SK-N-SH (cell line): Measurements from ENCODE around the gene DIAPH1. TPM values are rescaled to one million over a fixed set of nuclear protein-coding genes. Genes with fewer than 3 reads are reported as not detected.

Source experiments
- CTCF ChIA-PET: fragments of 300-600, 350-600 bp; formaldehyde crosslinking; extraction: SDS; loops from one replicate; lab custom pipeline; 2021; lab: Yijun Ruan, JAX
- POLR2A ChIA-PET: fragments of 350-600 bp; sonication (Branson Sonifier 250); formaldehyde crosslinking; extraction: SDS; loops from one replicate; lab custom pipeline; 2020; ENCODE audit warnings: antibody characterized with exemption, inconsistent platforms; lab: Yijun Ruan, JAX
- DNase-seq: peaks from one replicate; pipeline ENCODE4 v3.0.0; 2012
- H2AFZ ChIP-seq: fragments of 200-600 bp; sonication (generic); 2 replicates; pipeline ENCODE4 v1.8.1; 2016; ENCODE audit warnings: antibody characterized with exemption, mild to moderate bottlenecking, low read depth
- H3F3A ChIP-seq: fragments of 200-600 bp; sonication (generic); replicated peaks from 2 replicates; pipeline ENCODE3; 2016; ENCODE audit warnings: antibody characterized with exemption, mild to moderate bottlenecking; ENCODE audit not compliant: insufficient read depth
- H3K27ac ChIP-seq, 2 experiments: fragments of 200-500 bp in 1 of 2; fragments of 200-600 bp in 1 of 2; sonication (Bioruptor generic) in 1 of 2; sonication (generic), shearing (Covaris generic) in 1 of 2; 2 replicates each; pipeline versions ENCODE4 v1.5.1 to v1.6.1; 2014 to 2016; ENCODE audit warnings: low read depth in 2 of 2, inconsistent platforms in 1 of 2, low read length in 1 of 2, mild to moderate bottlenecking in 1 of 2, mixed read lengths in 1 of 2
- H3K27me3 ChIP-seq: fragments of 200-600 bp; sonication (generic), shearing (Covaris generic); 2 replicates; pipeline ENCODE4 v1.6.1; 2016; ENCODE audit warnings: mixed run types; ENCODE audit not compliant: insufficient read depth
- H3K36me3 ChIP-seq, 2 experiments: fragments of 200-500 bp in 1 of 2; fragments of 200-600 bp in 1 of 2; sonication (Bioruptor generic) in 1 of 2; sonication (generic) in 1 of 2; replicated peaks in 1 of 2; 2 replicates each; pipeline versions ENCODE3 to v1.5.1; 2014 to 2016; ENCODE audit warnings: low read length in 1 of 2, mild to moderate bottlenecking in 1 of 2; ENCODE audit not compliant: insufficient read depth in 2 of 2, control insufficient read depth in 1 of 2
- H3K4me1 ChIP-seq, 2 experiments: fragments of 200-500 bp in 1 of 2; fragments of 200-600 bp in 1 of 2; sonication (Bioruptor generic) in 1 of 2; sonication (generic), shearing (Covaris generic) in 1 of 2; 2 replicates each; pipeline versions ENCODE4 v1.5.1 to v1.6.1; 2014 to 2016; ENCODE audit warnings: low read depth in 1 of 2, low read length in 1 of 2, mixed run types in 1 of 2; ENCODE audit not compliant: insufficient read depth in 2 of 2, control insufficient read depth in 1 of 2
- H3K4me2 ChIP-seq: fragments of 200-600 bp; sonication (generic), shearing (Covaris generic); 2 replicates; pipeline ENCODE4 v1.6.1; 2017; ENCODE audit warnings: mixed run types
- H3K4me3 ChIP-seq, 2 experiments: fragments of 200-500 bp in 1 of 2; fragments of 200-600 bp in 1 of 2; sonication (Bioruptor generic) in 1 of 2; sonication (generic), shearing (Covaris generic) in 1 of 2; 2 replicates each; pipeline versions ENCODE4 v1.5.1 to v1.8.1; 2014 to 2016; ENCODE audit warnings: low read depth in 2 of 2, inconsistent platforms in 1 of 2, low read length in 1 of 2, mild to moderate bottlenecking in 1 of 2, mixed read lengths in 1 of 2, moderate library complexity in 1 of 2
- H3K79me2 ChIP-seq: fragments of 200-600 bp; sonication (generic); 2 replicates; pipeline ENCODE4 v1.8.1; 2017; ENCODE audit warnings: mild to moderate bottlenecking; ENCODE audit not compliant: insufficient read depth
- H3K9ac ChIP-seq: fragments of 200-600 bp; sonication (generic); 2 replicates; pipeline ENCODE4 v1.6.1; 2017; ENCODE audit warnings: mixed run types
- H3K9me2 ChIP-seq: fragments of 200-600 bp; sonication (generic); 2 replicates; pipeline ENCODE4 v1.6.1; 2017; ENCODE audit warnings: mixed run types
- H3K9me3 ChIP-seq: fragments of 200-600 bp; sonication (generic); 2 replicates; pipeline ENCODE4 v1.6.1; 2017; ENCODE audit warnings: mixed run types, mild to moderate bottlenecking, moderate library complexity
- H4K20me1 ChIP-seq: fragments of 200-600 bp; sonication (generic); 2 replicates; pipeline ENCODE4 v1.6.1; 2017; ENCODE audit warnings: mild to moderate bottlenecking, mixed run types; ENCODE audit not compliant: insufficient read depth
- EP300 ChIP-seq, 2 experiments: IDR thresholded peaks; 2 replicates each; pipeline versions ENCODE4 v1.4.0 to v1.6.1; 2012; ENCODE audit warnings: borderline replicate concordance in 1 of 2, low read depth in 1 of 2, low read length in 1 of 2
- MEF2A ChIP-seq: IDR thresholded peaks from 2 replicates; pipeline ENCODE4 v1.4.0; 2012; ENCODE audit warnings: low read depth, borderline replicate concordance
- NRF1 ChIP-seq: IDR thresholded peaks from 2 replicates; pipeline ENCODE4 v1.6.1; 2012; ENCODE audit warnings: low read depth, mild to moderate bottlenecking, low read length
- RXRA ChIP-seq: IDR thresholded peaks from 2 replicates; pipeline ENCODE4 v1.4.0; 2012; ENCODE audit warnings: low read depth, mild to moderate bottlenecking, borderline replicate concordance
- SIN3A ChIP-seq: IDR thresholded peaks from 2 replicates; pipeline ENCODE4 v1.6.1; 2012; ENCODE audit warnings: low read depth, mild to moderate bottlenecking, low read length, moderate library complexity, borderline replicate concordance
- TAF1 ChIP-seq: IDR thresholded peaks from 2 replicates; pipeline ENCODE4 v1.6.1; 2012; ENCODE audit warnings: low read depth, mild to moderate bottlenecking, low read length, moderate library complexity, borderline replicate concordance
- TCF12 ChIP-seq: IDR thresholded peaks from 2 replicates; pipeline ENCODE4 v1.4.0; 2012
- TEAD4 ChIP-seq: IDR thresholded peaks from 2 replicates; pipeline ENCODE4 v1.4.0; 2012; ENCODE audit warnings: mild to moderate bottlenecking, borderline replicate concordance; ENCODE audit not compliant: insufficient read depth
- YY1 ChIP-seq: IDR thresholded peaks from 2 replicates; pipeline ENCODE4 v1.4.0; 2012; ENCODE audit warnings: low read depth, mild to moderate bottlenecking
- WGBS: methylation state at CpG from one replicate; pipeline ENCODE4 v1.1.6; 2017; ENCODE audit warnings: low lambda C conversion rate; 5-methylcytosine and 5-hydroxymethylcytosine counted together
- polyA plus RNA-seq, 3 experiments: library from polyadenylated mRNA; depleted of rRNA; stranded (reverse); fragments of >200 nt; gene quantifications; 2 replicates each; pipeline ENCODE4 v1.2.3, GENCODE V29; 2012
- TF ChIP-seq, protein P1 (sequence below): IDR thresholded peaks from 2 replicates; pipeline ENCODE4; 2012
- TF ChIP-seq, protein P2 (sequence below): fragments of 200-600 bp; sonication (generic); IDR thresholded peaks from 2 replicates; pipeline ENCODE4 v1.6.1; 2017; ENCODE audit warnings: antibody characterized with exemption, mild to moderate bottlenecking, moderate library complexity

The DIAPH1 gene
- polyA plus RNA-seq, 1 of the 3 experiments (the other 2 are of a cell fraction): 30.4 TPM

DNA sequence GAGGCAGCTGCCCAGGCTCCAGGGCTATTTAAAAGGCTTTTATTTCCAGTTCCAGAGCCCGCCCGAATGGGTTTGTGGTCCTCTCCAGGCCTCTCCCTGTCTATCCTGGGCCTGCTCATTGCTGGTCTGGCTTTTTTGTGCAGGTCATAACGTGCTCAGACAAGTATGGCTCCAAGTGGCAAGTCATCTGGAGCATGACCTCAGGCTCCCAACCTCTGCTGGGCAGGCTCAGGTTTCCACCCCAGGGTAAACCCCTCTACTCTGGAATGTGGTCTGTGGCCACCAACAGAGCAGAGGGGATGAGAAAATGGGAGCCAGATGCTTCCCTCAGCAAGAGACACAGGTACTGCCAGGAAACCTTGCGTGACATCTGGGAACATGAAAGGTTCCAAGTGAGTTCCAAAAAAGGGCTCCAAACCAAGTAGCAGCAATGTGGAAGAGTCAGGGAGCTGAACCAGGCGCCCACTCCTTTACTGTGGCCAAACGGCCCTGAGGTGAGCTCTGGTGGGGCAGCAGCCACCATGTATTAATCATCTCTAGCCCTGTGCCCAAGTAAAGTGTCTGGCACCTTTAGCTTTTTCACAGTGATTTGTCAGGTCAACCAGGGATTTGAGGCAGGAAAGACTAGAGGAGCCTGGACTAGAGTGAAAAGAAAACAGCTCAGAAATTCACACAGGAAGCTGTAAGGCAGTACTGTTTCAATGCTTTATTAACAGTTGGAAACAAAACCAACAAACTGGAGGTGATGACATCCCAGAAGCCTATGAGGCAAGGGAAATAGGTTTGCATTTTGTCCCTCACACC lies 104.3 kb downstream of the DIAPH1 start:
- POLR2A ChIA-PET: interaction anchor here (1.0 to 2.8 kb wide), 10 partner anchors 9 to 194 kb away, joined by 3 to 16 read pairs (median 4); partner anchors contain the start of genes PCDHGB7, PCDHGC3, PCDHGC4 and TAF7
- CTCF ChIA-PET: interaction anchor here (0.6 to 10.1 kb wide), 11 partner anchors 9 to 132 kb away, joined by 3 to 113 read pairs (median 6); partner anchors contain the start of genes PCDHGA7, PCDHGB7, PCDHGC3 and PCDHGC4
- Histone ChIP-seq H3K9me3 (no peaks in the 10 kb centered on the region), H2AFZ (no peak overlapping the region), H3K4me2 (peak overlapping the region; percentile 81), H3K4me1 (peaks cover 71 to 74% of the 10 kb centered on the region in 2 experiments), H3K4me3 (peak overlapping the region; percentile 42 to 53; a peak in 2 of 4 replicates), H3K79me2 (peaks cover 11% of the 10 kb centered on the region; the same call in 1 of the 2 replicates), H3K9ac (peak overlapping the region; percentile 80), H3K36me3 (peaks cover 35 to 45% of the 10 kb centered on the region in 2 experiments), H3K9me2 (no peaks in the 10 kb centered on the region), H3F3A (peaks cover 43% of the 10 kb centered on the region), H3K27ac (peak overlapping the region; percentile 99 to 100), H4K20me1 (no peaks in the 10 kb centered on the region), H3K27me3 (no peaks in the 10 kb centered on the region)
- TF ChIP-seq, protein P1, sequence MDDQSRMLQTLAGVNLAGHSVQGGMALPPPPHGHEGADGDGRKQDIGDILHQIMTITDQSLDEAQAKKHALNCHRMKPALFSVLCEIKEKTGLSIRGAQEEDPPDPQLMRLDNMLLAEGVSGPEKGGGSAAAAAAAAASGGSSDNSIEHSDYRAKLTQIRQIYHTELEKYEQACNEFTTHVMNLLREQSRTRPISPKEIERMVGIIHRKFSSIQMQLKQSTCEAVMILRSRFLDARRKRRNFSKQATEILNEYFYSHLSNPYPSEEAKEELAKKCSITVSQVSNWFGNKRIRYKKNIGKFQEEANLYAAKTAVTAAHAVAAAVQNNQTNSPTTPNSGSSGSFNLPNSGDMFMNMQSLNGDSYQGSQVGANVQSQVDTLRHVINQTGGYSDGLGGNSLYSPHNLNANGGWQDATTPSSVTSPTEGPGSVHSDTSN: peak; percentile 8; the same call in 1 of the 2 replicates
- TF ChIP-seq TEAD4 (peak; percentile 37; the same call in 1 of the 2 replicates), SIN3A (no peak), RXRA (peak; percentile 38; the same call in 1 of the 2 replicates), YY1 (0 out of 2 replicates have a peak, but pooled peaks have one; percentile 15), TCF12 (peak; percentile 58), EP300 (IDR thresholded peaks at IDR 0.05; ENCODE audit: borderline replicate concordance in 1 of 2, low read depth in 1 of 2, low read length in 1 of 2) (peak; percentile 13 to 19; a peak in 1 of 4 replicates), MEF2A (no peak), TAF1 (peak; percentile 9; the same call in 1 of the 2 replicates), NRF1 (no peak)
- TF ChIP-seq, protein P2, sequence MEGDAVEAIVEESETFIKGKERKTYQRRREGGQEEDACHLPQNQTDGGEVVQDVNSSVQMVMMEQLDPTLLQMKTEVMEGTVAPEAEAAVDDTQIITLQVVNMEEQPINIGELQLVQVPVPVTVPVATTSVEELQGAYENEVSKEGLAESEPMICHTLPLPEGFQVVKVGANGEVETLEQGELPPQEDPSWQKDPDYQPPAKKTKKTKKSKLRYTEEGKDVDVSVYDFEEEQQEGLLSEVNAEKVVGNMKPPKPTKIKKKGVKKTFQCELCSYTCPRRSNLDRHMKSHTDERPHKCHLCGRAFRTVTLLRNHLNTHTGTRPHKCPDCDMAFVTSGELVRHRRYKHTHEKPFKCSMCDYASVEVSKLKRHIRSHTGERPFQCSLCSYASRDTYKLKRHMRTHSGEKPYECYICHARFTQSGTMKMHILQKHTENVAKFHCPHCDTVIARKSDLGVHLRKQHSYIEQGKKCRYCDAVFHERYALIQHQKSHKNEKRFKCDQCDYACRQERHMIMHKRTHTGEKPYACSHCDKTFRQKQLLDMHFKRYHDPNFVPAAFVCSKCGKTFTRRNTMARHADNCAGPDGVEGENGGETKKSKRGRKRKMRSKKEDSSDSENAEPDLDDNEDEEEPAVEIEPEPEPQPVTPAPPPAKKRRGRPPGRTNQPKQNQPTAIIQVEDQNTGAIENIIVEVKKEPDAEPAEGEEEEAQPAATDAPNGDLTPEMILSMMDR: no peak
- WGBS: 43% methylated on average over 3 of the region's 6 CpGs
- DNase-seq: no peak
